ENCODE measurements around the gene MRPS22. TPM values are rescaled to one million over a fixed set of nuclear protein-coding genes. Genes with fewer than 3 reads are reported as not detected.

MRPS22 gene
- total and polyA plus RNA-seq, 9 of the 15 experiments (the other 6 are each of a cell fraction or from before 2014, with no cell fraction given) = 148 to 397 (median 229) TPM

DNA sequence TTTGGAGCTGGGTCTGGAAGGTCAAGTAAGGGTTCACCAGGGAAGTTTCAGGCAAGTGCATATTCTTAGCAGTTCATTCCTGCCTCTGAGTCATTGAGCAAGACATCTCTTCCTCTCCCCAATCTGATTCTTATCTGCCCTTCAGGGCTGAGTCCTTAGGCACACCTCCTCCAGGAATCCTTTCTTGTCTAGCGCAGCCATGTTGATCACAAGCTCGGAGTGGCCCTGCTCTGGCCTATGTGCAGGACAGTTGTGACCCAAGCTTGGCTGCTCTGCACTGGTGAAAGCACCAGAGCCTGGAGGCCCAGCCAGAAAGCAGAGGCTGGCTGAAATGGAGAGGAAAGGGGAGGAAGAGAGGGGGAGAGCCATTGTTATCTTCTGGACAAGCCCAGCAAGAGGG lies 30.9 kb upstream of the MRPS22 start:
- peak; percentile 82 to 92 (median 88) for DNase-seq (ENCODE audit: extremely low read depth in 1 of 4, low spot score in 3 of 4)
- in situ Hi-C loops (cut with MboI) (no loop called here), intact Hi-C loops (cut with micrococcal nuclease) (no loop called here)
- H4K20me1 ChIP-seq (replicated peaks; ENCODE audit: control insufficient read depth, insufficient read depth, low read length) = no peaks in the 10 kb centered on the region
- peak overlapping the region; percentile 61 for H3K27ac ChIP-seq (ENCODE audit: extremely low read depth, low read depth, low read length)
- H3K9ac ChIP-seq (ENCODE audit: insufficient read depth in 1 of 2, low read depth in 2 of 2, low read length in 2 of 2) = peak overlapping the region; percentile 3 to 20; a peak in 2 of 4 replicates
- H2AFZ ChIP-seq (ENCODE audit: low read depth, low read length) = peak overlapping the region; percentile 97
- ATAC-seq = peak; percentile 77
- peak; percentile 89 for FAIRE-seq
- no peak overlapping the region for H3K4me3 ChIP-seq
- ChIA-PET CTCF (ENCODE audit: low intra/inter-chr PET ratio) (interaction anchor here (0.6 kb wide), 1 partner anchor 9 kb away, joined by 3 read pairs; no protein-coding TSS in a partner anchor), POLR2A (interaction anchor here (0.6 to 3.4 kb wide), 4 partner anchors 11 to 129 kb away, joined by 3 to 19 read pairs (median 4); partner anchors contain the start of gene COPB2)
- H3K4me2 ChIP-seq (ENCODE audit: insufficient read depth, low read length) = peak overlapping the region; percentile 67
- no peaks in the 10 kb centered on the region for H3K79me2 ChIP-seq (ENCODE audit: control insufficient read depth, insufficient read depth, low read length)
- H3K36me3 ChIP-seq (ENCODE audit: control insufficient read depth, insufficient read depth, low read length) = no peaks in the 10 kb centered on the region
- no TSS peak for BruUV-seq (replicated peaks)
- 5% methylated on average over 2 of the region's 2 CpGs for WGBS (ENCODE audit: insufficient coverage, low coverage, missing lambda C conversion rate)
- no peaks in the 10 kb centered on the region for H3K9me3 ChIP-seq (replicated peaks; ENCODE audit: control insufficient read depth, insufficient read depth, low read depth, low read length)
- H3K4me1 ChIP-seq (replicated peaks in 1 of 2; ENCODE audit: control insufficient read depth in 2 of 2, insufficient read depth in 2 of 2, low read length in 2 of 2) = peaks cover 32 to 62% of the 10 kb centered on the region in 2 experiments
- no peaks in the 10 kb centered on the region for H3K27me3 ChIP-seq (ENCODE audit: control insufficient read depth in 2 of 2, insufficient read depth in 2 of 2, low read length in 2 of 2)
- H3K9me1 ChIP-seq (ENCODE audit: control insufficient read depth, insufficient read depth, low read length) = peaks cover 3% of the 10 kb centered on the region
- TF ChIP-seq NCOA1 (IDR thresholded peaks at IDR 0.05; ENCODE audit: low read depth) (no peak), EHMT2 (IDR thresholded peaks at IDR 0.05) (peak; percentile 79; the same call in 1 of the 2 replicates), DDX20 (tag; IDR thresholded peaks at IDR 0.05; ENCODE audit: low read depth) (0 out of 2 replicates have a peak, but pooled peaks have one; percentile 12), SAFB (IDR thresholded peaks at IDR 0.05; ENCODE audit: borderline replicate concordance, low read depth, low read length) (no peak), DPF2 (IDR thresholded peaks at IDR 0.05) (peak; percentile 85), ARID2 (IDR thresholded peaks at IDR 0.05) (no peak), DMBX1 (CRISPR knock-in tag; IDR thresholded peaks at IDR 0.05; ENCODE audit: borderline replicate concordance) (0 out of 2 replicates have a peak, but pooled peaks have one; percentile 52), SPI1 (IDR thresholded peaks at IDR 0.05; ENCODE audit: borderline replicate concordance, low read depth, low read length) (peak; percentile 50; the same call in 1 of the 2 replicates), ZNF644 (tag; IDR thresholded peaks at IDR 0.05; ENCODE audit: low read depth) (peak; percentile 64), MTA1 (IDR thresholded peaks at IDR 0.05; ENCODE audit: borderline replicate concordance) (peak; percentile 53; the same call in 1 of the 2 replicates), YY1 (IDR thresholded peaks at IDR 0.05; ENCODE audit: borderline replicate concordance in 1 of 3, control insufficient read depth in 1 of 3, extremely low read depth in 1 of 3, insufficient read depth in 3 of 3, insufficient read length in 1 of 3, insufficient replicate concordance in 2 of 3, low read depth in 1 of 3, low read length in 2 of 3) (peak; percentile 21 to 75 (median 30)), FOXM1 (IDR thresholded peaks at IDR 0.05; ENCODE audit: low read depth) (no peak), FOXM1 (CRISPR knock-in tag; IDR thresholded peaks at IDR 0.05; ENCODE audit: low read depth) (no peak), FOXK2 (conservative IDR thresholded peaks at IDR 0.05 in 1 of 2, IDR thresholded peaks at IDR 0.05 in 1 of 2; ENCODE audit: low read depth in 2 of 2) (peak; percentile 39 to 44; a peak in 2 of 4 replicates), SMARCE1 (IDR thresholded peaks at IDR 0.05) (peak; percentile 83), SMAD4 (CRISPR knock-in tag; conservative IDR thresholded peaks at IDR 0.05) (peak; percentile 37; the same call in 1 of the 2 replicates), MTA3 (IDR thresholded peaks at IDR 0.05; ENCODE audit: borderline replicate concordance) (peak; percentile 38; the same call in 1 of the 2 replicates), CEBPB (tag; IDR thresholded peaks at IDR 0.05) (peak; percentile 95), HSF4 (CRISPR knock-in tag; IDR thresholded peaks at IDR 0.05; ENCODE audit: borderline replicate concordance) (no peak), SMARCC2 (IDR thresholded peaks at IDR 0.05; ENCODE audit: low read depth) (peak; percentile 78; the same call in 1 of the 2 replicates), EP300 (IDR thresholded peaks at IDR 0.05; ENCODE audit: low read length) (peak; percentile 47; the same call in 1 of the 2 replicates)
- TF ChIP-seq, protein P1, sequence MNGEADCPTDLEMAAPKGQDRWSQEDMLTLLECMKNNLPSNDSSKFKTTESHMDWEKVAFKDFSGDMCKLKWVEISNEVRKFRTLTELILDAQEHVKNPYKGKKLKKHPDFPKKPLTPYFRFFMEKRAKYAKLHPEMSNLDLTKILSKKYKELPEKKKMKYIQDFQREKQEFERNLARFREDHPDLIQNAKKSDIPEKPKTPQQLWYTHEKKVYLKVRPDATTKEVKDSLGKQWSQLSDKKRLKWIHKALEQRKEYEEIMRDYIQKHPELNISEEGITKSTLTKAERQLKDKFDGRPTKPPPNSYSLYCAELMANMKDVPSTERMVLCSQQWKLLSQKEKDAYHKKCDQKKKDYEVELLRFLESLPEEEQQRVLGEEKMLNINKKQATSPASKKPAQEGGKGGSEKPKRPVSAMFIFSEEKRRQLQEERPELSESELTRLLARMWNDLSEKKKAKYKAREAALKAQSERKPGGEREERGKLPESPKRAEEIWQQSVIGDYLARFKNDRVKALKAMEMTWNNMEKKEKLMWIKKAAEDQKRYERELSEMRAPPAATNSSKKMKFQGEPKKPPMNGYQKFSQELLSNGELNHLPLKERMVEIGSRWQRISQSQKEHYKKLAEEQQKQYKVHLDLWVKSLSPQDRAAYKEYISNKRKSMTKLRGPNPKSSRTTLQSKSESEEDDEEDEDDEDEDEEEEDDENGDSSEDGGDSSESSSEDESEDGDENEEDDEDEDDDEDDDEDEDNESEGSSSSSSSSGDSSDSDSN (IDR thresholded peaks at IDR 0.05; ENCODE audit: borderline replicate concordance in 1 of 2, low read depth in 2 of 2, low read length in 2 of 2) = 0 out of 4 replicates have a peak, but pooled peaks of 1 of the 2 experiments have one; percentile 29
